ENCODE results near the gene MFSD12. TPM values are rescaled to one million over a fixed set of nuclear protein-coding genes. Genes with fewer than 3 reads are reported as not detected.

MFSD12 gene
- total and polyA plus RNA-seq, 2 donors (not counting 3 experiments of a cell fraction or from before 2014, with no cell fraction given), result 51.7 to 78.9 TPM

DNA sequence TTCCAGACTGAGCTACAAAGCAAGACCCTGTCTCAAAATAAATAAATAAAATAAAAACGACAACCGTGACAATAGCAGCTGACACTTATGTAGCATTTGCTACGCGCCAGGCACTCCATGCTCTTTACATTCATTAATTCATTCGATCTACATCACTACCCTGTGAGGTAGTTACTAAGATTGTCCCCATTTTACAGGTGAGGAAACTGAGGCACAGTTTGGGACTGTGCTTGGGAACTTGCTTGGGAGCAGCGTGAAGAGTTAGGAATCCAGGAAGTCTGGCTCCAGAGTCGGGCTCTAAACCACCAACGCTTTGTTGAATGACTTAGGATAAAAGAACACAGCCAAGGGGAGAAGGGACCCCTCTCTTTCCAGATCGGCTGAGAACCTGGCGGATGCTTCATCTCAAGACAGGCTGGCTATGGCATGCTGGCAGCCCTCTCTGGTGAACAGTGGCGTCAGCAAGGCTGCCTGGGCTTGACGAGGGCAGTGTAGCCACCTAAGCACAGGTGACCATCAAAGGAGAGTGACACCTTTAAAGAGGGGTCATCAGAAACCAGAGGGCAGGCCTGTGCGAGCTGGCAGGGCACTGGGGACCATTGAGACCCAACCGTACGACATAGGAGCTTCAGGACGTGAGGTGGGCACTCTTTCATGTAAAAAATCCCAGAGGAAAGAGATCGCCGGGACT, 57.5 kb downstream of the MFSD12 start:
- no peak for DNase-seq (ENCODE audit: low read depth, low spot score)
- H3K27me3 ChIP-seq (ENCODE audit: control insufficient read depth in 2 of 2, insufficient read depth in 2 of 2, low read length in 2 of 2), result no peaks in the 10 kb centered on the region
- H2AFZ ChIP-seq (ENCODE audit: low read depth, low read length), result peak overlapping the region; percentile 85
- H4K20me1 ChIP-seq (replicated peaks; ENCODE audit: control insufficient read depth, extremely low read depth, insufficient read depth, low read length), result no peaks in the 10 kb centered on the region
- POLR2A ChIA-PET, result no interaction called here
- peak overlapping the region; percentile 87 for H3K4me2 ChIP-seq (ENCODE audit: insufficient read depth, low read length)
- peak overlapping the region; percentile 87 for H3K27ac ChIP-seq (ENCODE audit: insufficient read depth, low read depth, low read length)
- peaks cover 5% of the 10 kb centered on the region for H3K4me1 ChIP-seq (ENCODE audit: control insufficient read depth, extremely low read depth, insufficient read depth, low read length)
- H3K36me3 ChIP-seq (ENCODE audit: control insufficient read depth in 2 of 2, extremely low read depth in 1 of 2, insufficient read depth in 2 of 2, low read length in 2 of 2), result peaks cover 0 to 8% of the 10 kb centered on the region in 2 experiments
- TSS peak; percentile 56 for BruUV-seq (replicated peaks)
- dilution Hi-C loops (cut with MboI; ENCODE audit: extremely low pct_ligation_motif_present, low sequenced_read_pairs), result no loop called here
- FAIRE-seq, result no peak
- TF ChIP-seq POLR2AphosphoS5 (IDR thresholded peaks at IDR 0.05; ENCODE audit: insufficient read depth, low read depth, low read length), result no peak
- no peaks in the 10 kb centered on the region for H3K9me1 ChIP-seq (replicated peaks; ENCODE audit: control insufficient read depth, extremely low read depth, insufficient read depth, low read length)
- H3K4me3 ChIP-seq (replicated peaks in 1 of 3; ENCODE audit: insufficient read depth in 1 of 3, low read depth in 1 of 3, low read length in 3 of 3), result peak overlapping the region; percentile 73 to 87 (median 80)
- CTCF ChIA-PET, result interaction anchor here (1.1 kb wide), 1 partner anchor 173 kb away, joined by 3 read pairs; no protein-coding TSS in a partner anchor
- H3K9me3 ChIP-seq (replicated peaks; ENCODE audit: control insufficient read depth, insufficient read depth, low read length), result no peaks in the 10 kb centered on the region
- peaks cover 28% of the 10 kb centered on the region for H3K79me2 ChIP-seq (ENCODE audit: control insufficient read depth, insufficient read depth, low read length)
- intact Hi-C loops (cut with micrococcal nuclease), result no loop called here
- peak overlapping the region; percentile 91 for H3K9ac ChIP-seq (replicated peaks; ENCODE audit: extremely low read depth, insufficient read depth, low read length)

DNA sequence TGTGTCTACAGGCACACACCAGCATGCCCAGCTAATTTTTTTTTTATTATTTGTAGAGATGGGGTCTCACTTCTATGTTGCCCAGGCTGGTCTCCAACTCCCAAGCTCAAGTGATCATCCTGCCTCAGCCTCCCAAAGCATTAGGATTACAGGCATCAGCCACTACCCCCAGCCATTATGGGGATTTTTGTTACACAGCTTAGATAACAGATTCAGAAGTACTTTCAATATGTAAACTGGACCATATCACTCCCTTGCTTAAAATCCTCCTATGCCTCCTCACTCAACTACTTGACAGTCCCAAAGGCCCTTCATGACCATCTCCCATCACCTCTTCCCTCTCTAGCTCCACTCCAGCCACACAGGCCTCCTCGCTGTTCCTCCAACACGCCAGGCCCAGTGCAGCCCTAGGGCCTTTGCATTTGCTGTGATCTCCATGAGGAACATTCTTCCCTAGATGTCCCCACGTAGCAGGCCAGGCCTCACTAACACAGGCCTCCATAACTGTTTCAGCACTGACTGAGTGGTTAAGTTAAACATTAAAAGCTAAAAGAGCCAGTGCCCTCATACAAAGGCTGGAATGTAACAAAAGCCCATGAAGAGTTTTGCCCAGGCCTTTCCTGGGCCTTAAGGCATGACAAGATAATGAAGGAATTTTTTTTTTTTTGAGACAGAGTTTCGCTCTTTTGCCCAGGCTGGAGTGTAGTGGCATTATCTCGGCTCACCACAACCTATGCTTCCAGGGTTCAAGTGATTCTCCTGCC, 59.4 kb downstream of the MFSD12 start:
- dilution Hi-C loops (cut with MboI; ENCODE audit: extremely low pct_ligation_motif_present, low sequenced_read_pairs), result no loop called here
- Histone ChIP-seq H3K27ac (ENCODE audit: insufficient read depth, low read depth, low read length) (no peak overlapping the region), H2AFZ (ENCODE audit: low read depth, low read length) (no peak overlapping the region), H3K9ac (replicated peaks; ENCODE audit: extremely low read depth, insufficient read depth, low read length) (no peak overlapping the region), H3K4me2 (ENCODE audit: insufficient read depth, low read length) (no peak overlapping the region), H3K36me3 (ENCODE audit: control insufficient read depth in 2 of 2, extremely low read depth in 1 of 2, insufficient read depth in 2 of 2, low read length in 2 of 2) (peaks cover 0 to 13% of the 10 kb centered on the region in 2 experiments), H3K79me2 (ENCODE audit: control insufficient read depth, insufficient read depth, low read length) (peaks cover 28% of the 10 kb centered on the region), H3K4me3 (replicated peaks in 1 of 3; ENCODE audit: insufficient read depth in 1 of 3, low read depth in 1 of 3, low read length in 3 of 3) (no peak overlapping the region), H3K9me1 (replicated peaks; ENCODE audit: control insufficient read depth, extremely low read depth, insufficient read depth, low read length) (no peaks in the 10 kb centered on the region), H4K20me1 (replicated peaks; ENCODE audit: control insufficient read depth, extremely low read depth, insufficient read depth, low read length) (no peaks in the 10 kb centered on the region), H3K4me1 (ENCODE audit: control insufficient read depth, extremely low read depth, insufficient read depth, low read length) (peaks cover 5% of the 10 kb centered on the region), H3K9me3 (replicated peaks; ENCODE audit: control insufficient read depth, insufficient read depth, low read length) (no peaks in the 10 kb centered on the region), H3K27me3 (ENCODE audit: control insufficient read depth in 2 of 2, insufficient read depth in 2 of 2, low read length in 2 of 2) (no peaks in the 10 kb centered on the region)
- TF ChIP-seq, protein P1, sequence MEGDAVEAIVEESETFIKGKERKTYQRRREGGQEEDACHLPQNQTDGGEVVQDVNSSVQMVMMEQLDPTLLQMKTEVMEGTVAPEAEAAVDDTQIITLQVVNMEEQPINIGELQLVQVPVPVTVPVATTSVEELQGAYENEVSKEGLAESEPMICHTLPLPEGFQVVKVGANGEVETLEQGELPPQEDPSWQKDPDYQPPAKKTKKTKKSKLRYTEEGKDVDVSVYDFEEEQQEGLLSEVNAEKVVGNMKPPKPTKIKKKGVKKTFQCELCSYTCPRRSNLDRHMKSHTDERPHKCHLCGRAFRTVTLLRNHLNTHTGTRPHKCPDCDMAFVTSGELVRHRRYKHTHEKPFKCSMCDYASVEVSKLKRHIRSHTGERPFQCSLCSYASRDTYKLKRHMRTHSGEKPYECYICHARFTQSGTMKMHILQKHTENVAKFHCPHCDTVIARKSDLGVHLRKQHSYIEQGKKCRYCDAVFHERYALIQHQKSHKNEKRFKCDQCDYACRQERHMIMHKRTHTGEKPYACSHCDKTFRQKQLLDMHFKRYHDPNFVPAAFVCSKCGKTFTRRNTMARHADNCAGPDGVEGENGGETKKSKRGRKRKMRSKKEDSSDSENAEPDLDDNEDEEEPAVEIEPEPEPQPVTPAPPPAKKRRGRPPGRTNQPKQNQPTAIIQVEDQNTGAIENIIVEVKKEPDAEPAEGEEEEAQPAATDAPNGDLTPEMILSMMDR (IDR thresholded peaks at IDR 0.05; ENCODE audit: extremely low read depth in 1 of 2, insufficient read depth in 1 of 2, low read depth in 1 of 2, low read length in 2 of 2), result no peak
- TF ChIP-seq MYC (IDR thresholded peaks at IDR 0.05; ENCODE audit: low read depth, low read length) (no peak), FOS (IDR thresholded peaks at IDR 0.05; ENCODE audit: borderline replicate concordance, insufficient read depth, low read length) (no peak), POLR2AphosphoS5 (IDR thresholded peaks at IDR 0.05; ENCODE audit: insufficient read depth, low read depth, low read length) (no peak), GATA2 (IDR thresholded peaks at IDR 0.05; ENCODE audit: insufficient read depth, insufficient read length, low read depth, low read length) (no peak), JUN (IDR thresholded peaks at IDR 0.05; ENCODE audit: borderline replicate concordance, insufficient read depth, insufficient read length, low read depth) (no peak), POLR2A (IDR thresholded peaks at IDR 0.05; ENCODE audit: low read depth, low read length) (no peak), EZH2 (IDR thresholded peaks at IDR 0.05; ENCODE audit: borderline replicate concordance, low read depth, low read length, severe bottlenecking) (no peak)
- TF ChIP-seq, protein P2, sequence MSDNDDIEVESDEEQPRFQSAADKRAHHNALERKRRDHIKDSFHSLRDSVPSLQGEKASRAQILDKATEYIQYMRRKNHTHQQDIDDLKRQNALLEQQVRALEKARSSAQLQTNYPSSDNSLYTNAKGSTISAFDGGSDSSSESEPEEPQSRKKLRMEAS (IDR thresholded peaks at IDR 0.05; ENCODE audit: insufficient read depth, insufficient read length), result no peak
- ChIA-PET CTCF (interaction anchor here (1.3 kb wide), 1 partner anchor 13 kb away, joined by 5 read pairs; no protein-coding TSS in a partner anchor), POLR2A (no interaction called here)
- DNase-seq (ENCODE audit: low read depth, low spot score), result no peak
- no peak for FAIRE-seq
- no TSS peak for BruUV-seq (replicated peaks)
- intact Hi-C loops (cut with micrococcal nuclease), result no loop called here

All from endothelial cell of umbilical vein (primary cell).